Right atrium auricular region (tissue), 2 donors: ENCODE results near the gene ZNF135. TPM values are rescaled to one million over a fixed set of nuclear protein-coding genes. Genes with fewer than 3 reads are reported as not detected.

Experiments used
- DNase-seq: peaks from one replicate; pipeline ENCODE4 v3.0.0-alpha.2; 2019; ENCODE audit warnings: low spot score
- H3K27ac ChIP-seq, 2 donors: fragments of 200-600 bp; sonication (generic); 1 replicate in 1 of 2; 2 replicates in 1 of 2; pipeline ENCODE4 v1.5.1; 2016 to 2019
- H3K27me3 ChIP-seq, 2 donors: fragments of 200-600 bp; sonication (generic); one replicate each; pipeline versions ENCODE4 v1.5.1 to v1.6.0; 2017 to 2019
- H3K36me3 ChIP-seq: fragments of 200-600 bp; sonication (generic); one replicate; pipeline ENCODE4 v1.5.1; 2016
- H3K4me1 ChIP-seq, 2 donors: fragments of 200-600 bp; sonication (generic); one replicate each; pipeline versions ENCODE4 v1.5.1 to v1.6.0; 2017 to 2019
- H3K4me3 ChIP-seq, 2 donors: fragments of 200-600 bp; sonication (generic); 1 replicate in 1 of 2; 2 replicates in 1 of 2; pipeline ENCODE4 v1.5.1; 2017 to 2019; ENCODE audit warnings: mild to moderate bottlenecking in 1 of 2, moderate library complexity in 1 of 2
- H3K9me3 ChIP-seq, 2 donors: fragments of 200-600 bp; sonication (generic); one replicate each; pipeline ENCODE4 v1.5.1; 2019
- CTCF ChIP-seq, 2 donors: fragments of 200-600 bp; sonication (generic); IDR thresholded peaks; one replicate each; pipeline ENCODE4 v1.5.1; 2019; ENCODE audit warnings: antibody characterized with exemption in 2 of 2
- total RNA-seq, 2 donors: library from RNA; depleted of rRNA; stranded (reverse); fragments of >200 nt; gene quantifications; one replicate each; pipeline ENCODE4 v1.1.0, GENCODE V29; 2016

ZNF135 gene
- total RNA-seq, 2 donors from 2014 or later, result 2.5 to 3.1 TPM

GRCh38 chr19:58095328-58095727 is 36.2 kb downstream of the ZNF135 start:
- no peak for TF ChIP-seq CTCF (IDR thresholded peaks at IDR 0.05)
- no peaks in the 10 kb centered on the region for H3K36me3 ChIP-seq
- no peak for DNase-seq
- peaks cover 0 to 17% of the 10 kb centered on the region in 2 donors for H3K4me1 ChIP-seq
- H3K4me3 ChIP-seq, result no peak overlapping the region
- H3K27me3 ChIP-seq, result no peaks in the 10 kb centered on the region
- H3K9me3 ChIP-seq, result peaks cover 0 to 7% of the 10 kb centered on the region in 2 donors
- H3K27ac ChIP-seq, result no peak overlapping the region

DNA sequence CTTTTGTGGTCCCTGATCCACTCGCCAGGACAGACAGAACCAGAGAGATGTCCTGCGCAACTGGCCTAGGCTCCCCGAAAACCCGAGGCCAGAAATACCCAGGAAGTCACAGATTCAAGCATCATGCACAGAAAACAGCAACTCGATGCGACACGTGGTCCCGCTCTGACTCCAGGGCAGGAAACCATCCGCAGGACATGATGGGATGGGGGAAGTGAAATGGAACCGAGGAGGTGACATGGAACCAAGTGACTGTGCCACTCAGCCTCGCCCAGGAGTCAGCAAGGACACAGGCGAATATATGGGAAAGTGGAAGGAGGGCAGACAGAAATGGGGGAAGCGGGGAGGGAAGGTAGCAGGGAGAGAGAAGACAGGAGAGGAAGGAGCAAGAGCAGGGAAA is 37.8 kb downstream of the ZNF135 start:
- Histone ChIP-seq H3K27ac (peak overlapping the region in 1 of 2 donors; percentile 99), H3K4me3 (peak overlapping the region; percentile 88 to 91), H3K9me3 (peaks cover 0 to 11% of the 10 kb centered on the region in 2 donors), H3K27me3 (no peaks in the 10 kb centered on the region), H3K36me3 (no peaks in the 10 kb centered on the region), H3K4me1 (peaks cover 0 to 17% of the 10 kb centered on the region in 2 donors)
- no peak for TF ChIP-seq CTCF (IDR thresholded peaks at IDR 0.05)
- no peak for DNase-seq

GRCh38 chr19:58097349-58097748 is 38.3 kb downstream of the ZNF135 start:
- no peak for DNase-seq
- H3K27ac ChIP-seq, result peak overlapping the region; percentile 95 to 99

DNA sequence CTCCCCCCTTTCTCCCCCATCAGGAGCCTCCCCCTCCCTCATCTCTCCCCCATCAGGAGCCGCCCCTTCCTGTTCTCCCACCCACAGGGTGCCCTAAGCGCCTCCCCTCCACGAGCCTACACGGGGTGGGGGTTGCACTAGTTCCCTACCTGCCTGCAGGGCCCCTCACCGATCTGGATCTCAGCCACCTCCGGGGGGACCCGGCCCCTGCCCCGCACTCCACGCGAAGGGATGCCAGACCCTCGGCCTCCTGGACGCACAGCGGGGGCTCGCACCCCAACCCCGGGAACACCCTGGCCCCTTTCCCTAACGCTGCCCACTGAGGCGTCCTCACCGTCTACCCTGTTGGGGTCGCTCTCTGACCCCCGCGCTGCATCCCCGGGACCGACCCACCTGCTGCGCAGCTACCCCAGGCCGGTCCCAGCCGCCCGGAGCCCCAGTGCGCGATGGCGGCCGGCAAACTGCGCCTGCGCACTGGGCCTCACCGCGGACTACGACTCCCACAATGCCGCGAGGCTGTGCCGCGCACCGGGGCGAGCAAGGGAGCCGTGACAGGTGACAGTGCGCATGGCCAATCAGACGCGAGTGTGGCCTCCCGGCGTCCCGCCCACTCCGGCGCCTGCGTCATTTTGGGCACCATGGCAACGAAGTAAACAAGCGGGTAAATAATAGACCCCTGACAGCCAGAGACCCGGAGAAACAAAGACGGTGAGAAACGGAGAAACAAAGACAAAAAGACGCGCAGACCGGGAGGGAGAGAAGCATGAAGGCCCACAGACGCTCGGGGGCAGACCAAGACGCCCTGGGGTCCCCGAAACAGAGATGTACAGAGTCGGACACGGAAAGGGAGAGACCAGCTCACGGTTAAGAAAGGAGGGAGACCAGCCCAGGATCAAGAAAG is 38.9 kb downstream of the ZNF135 start, which contains the start of gene ZSCAN18:
ZSCAN18 (minus strand) TSS at position 451 of the 901 bp plus-strand sequence. CDS start 7,964 bp downstream, outside the sequence.
- TF ChIP-seq CTCF (IDR thresholded peaks at IDR 0.05), result no peak
- peak within 1 kb of the TSS; percentile 88 to 91 for H3K4me3 ChIP-seq
- peak within 1 kb of the TSS; percentile 95 to 99 for H3K27ac ChIP-seq
- no peaks in the 10 kb centered on the region for H3K36me3 ChIP-seq
- H3K27me3 ChIP-seq, result no peaks in the 10 kb centered on the region
- peaks cover 0 to 20% of the 10 kb centered on the region in 2 donors for H3K9me3 ChIP-seq
- H3K4me1 ChIP-seq, result peaks cover 0 to 17% of the 10 kb centered on the region in 2 donors
- peak; percentile 99 for DNase-seq

More at GRCh38 chr19:58097349-58097748, 38.3 kb downstream of the ZNF135 start:
- TF ChIP-seq CTCF (IDR thresholded peaks at IDR 0.05), result no peak
- peaks cover 0 to 16% of the 10 kb centered on the region in 2 donors for H3K9me3 ChIP-seq
- peaks cover 0 to 17% of the 10 kb centered on the region in 2 donors for H3K4me1 ChIP-seq
- H3K27me3 ChIP-seq, result no peaks in the 10 kb centered on the region
- H3K4me3 ChIP-seq, result peak overlapping the region; percentile 88 to 91
- no peaks in the 10 kb centered on the region for H3K36me3 ChIP-seq

GRCh38 chr19:58098682-58098998 is 39.6 kb downstream of the ZNF135 start:
- no peaks in the 10 kb centered on the region for H3K36me3 ChIP-seq
- H3K9me3 ChIP-seq, result peaks cover 0 to 27% of the 10 kb centered on the region in 2 donors
- H3K4me1 ChIP-seq, result peaks cover 0 to 17% of the 10 kb centered on the region in 2 donors
- no peak for TF ChIP-seq CTCF (IDR thresholded peaks at IDR 0.05)
- H3K27me3 ChIP-seq, result no peaks in the 10 kb centered on the region
- DNase-seq, result no peak
- H3K4me3 ChIP-seq, result peak overlapping the region; percentile 88 to 91
- peak overlapping the region; percentile 95 to 99 for H3K27ac ChIP-seq
